ENCODE measurements around the gene LPP.

DNA sequence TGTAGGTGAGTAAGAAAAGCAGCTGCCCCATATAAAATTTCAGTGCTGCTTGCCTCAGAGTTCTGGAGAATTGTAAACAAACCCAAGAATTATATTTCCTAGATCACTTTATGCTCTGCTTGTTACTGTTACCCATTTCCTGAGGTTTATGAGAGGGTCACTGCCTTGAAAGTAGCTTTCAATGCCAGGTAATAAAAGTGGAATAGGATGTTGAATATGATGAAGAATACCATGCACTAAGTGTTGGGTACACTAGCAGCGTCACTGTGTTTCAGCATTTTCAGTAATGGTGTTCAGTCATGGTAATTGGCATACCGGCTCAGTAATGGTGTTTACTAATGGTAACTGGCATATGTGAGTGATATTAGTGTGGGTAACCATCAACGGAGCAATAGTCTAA lies 568.0 kb downstream of the LPP start:
- no peak for TF ChIP-seq POLR2A (IDR thresholded peaks at IDR 0.05)
- TF ChIP-seq, protein P1, sequence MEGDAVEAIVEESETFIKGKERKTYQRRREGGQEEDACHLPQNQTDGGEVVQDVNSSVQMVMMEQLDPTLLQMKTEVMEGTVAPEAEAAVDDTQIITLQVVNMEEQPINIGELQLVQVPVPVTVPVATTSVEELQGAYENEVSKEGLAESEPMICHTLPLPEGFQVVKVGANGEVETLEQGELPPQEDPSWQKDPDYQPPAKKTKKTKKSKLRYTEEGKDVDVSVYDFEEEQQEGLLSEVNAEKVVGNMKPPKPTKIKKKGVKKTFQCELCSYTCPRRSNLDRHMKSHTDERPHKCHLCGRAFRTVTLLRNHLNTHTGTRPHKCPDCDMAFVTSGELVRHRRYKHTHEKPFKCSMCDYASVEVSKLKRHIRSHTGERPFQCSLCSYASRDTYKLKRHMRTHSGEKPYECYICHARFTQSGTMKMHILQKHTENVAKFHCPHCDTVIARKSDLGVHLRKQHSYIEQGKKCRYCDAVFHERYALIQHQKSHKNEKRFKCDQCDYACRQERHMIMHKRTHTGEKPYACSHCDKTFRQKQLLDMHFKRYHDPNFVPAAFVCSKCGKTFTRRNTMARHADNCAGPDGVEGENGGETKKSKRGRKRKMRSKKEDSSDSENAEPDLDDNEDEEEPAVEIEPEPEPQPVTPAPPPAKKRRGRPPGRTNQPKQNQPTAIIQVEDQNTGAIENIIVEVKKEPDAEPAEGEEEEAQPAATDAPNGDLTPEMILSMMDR (IDR thresholded peaks at IDR 0.05 in 4 of 5, conservative IDR thresholded peaks at IDR 0.05 in 1 of 5) = no peak

Data from gastrocnemius medialis (tissue), 4 donors.